NOMO-1 (cell line): ENCODE measurements around the gene FLNA.
"Not testable (repeated sequence)": the region's sequence is repeated elsewhere in the genome, so short reads cannot be mapped to it uniquely, and the experiment has no call there.

Source experiments
- DNase-seq, 2 experiments: peaks; one replicate each; lab custom pipeline; 2025; ENCODE audit not compliant: unreplicated experiment in 2 of 2; lab: John Stamatoyannopoulos, UW

FLNA gene

DNA sequence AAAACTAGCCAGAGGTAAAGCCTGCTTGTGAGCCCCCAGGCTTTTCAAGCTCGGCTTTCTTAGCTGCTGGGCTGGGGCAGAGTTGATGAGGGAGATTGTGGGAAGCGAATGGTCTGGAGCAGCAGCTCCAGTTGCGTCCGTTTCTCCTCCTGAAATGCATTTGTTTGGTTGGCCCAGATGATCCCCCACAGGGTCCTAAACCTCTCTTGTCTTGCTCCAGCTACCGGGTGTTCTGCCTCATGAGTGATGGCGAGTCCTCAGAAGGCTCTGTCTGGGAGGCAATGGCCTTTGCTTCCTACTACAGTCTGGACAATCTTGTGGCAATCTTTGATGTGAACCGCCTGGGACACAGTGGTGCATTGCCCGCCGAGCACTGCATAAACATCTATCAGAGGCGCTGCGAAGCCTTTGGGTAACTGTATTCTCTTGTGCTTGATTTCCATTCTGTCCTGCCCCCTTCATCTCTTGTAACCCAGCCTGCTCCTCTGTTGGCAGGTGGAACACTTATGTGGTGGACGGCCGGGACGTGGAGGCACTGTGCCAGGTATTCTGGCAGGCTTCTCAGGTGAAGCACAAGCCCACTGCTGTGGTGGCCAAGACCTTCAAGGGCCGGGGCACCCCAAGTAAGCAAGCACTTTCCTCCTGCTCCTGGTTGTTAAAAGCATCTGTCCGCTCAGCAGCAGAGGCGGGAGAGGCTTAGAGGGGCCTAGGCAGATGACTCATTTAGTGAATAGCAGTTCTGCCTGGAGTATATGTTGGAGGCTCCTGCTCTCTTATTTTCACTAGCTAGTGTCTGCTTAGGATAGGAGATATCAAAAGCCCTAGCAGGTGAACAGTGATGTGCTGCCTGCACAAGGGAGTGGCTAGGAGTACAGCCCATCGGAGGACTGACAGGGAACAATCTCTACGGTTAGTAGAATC lies 63.6 kb downstream of the FLNA start:
- no peak for DNase-seq

GRCh38 chrX:154309041-154309775 lies 65.2 kb downstream of the FLNA start:
- DNase-seq, result no peak

GRCh38 chrX:154308108-154308946 lies 66.1 kb downstream of the FLNA start:
- peak; percentile 25 to 40 for DNase-seq

DNA sequence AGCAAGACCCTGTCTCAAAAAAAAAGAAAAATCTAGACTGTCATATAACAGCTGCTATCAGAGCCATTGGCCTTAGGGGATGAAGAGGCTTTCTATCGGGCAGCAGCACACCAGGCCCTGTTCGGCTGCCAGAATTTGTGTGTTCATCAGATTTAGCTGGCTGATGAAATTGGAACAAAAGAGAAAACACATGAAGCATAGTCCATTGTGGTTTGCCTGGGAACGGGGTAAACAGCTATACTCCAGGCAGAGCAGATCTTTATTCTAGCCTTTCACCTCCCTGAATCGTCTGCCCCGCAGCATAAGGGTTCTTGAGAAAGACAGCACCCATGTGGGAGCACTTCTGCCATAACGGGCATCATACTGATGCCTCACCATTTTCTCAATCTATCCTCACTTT lies 67.2 kb downstream of the FLNA start:
- DNase-seq, result no peak

DNA sequence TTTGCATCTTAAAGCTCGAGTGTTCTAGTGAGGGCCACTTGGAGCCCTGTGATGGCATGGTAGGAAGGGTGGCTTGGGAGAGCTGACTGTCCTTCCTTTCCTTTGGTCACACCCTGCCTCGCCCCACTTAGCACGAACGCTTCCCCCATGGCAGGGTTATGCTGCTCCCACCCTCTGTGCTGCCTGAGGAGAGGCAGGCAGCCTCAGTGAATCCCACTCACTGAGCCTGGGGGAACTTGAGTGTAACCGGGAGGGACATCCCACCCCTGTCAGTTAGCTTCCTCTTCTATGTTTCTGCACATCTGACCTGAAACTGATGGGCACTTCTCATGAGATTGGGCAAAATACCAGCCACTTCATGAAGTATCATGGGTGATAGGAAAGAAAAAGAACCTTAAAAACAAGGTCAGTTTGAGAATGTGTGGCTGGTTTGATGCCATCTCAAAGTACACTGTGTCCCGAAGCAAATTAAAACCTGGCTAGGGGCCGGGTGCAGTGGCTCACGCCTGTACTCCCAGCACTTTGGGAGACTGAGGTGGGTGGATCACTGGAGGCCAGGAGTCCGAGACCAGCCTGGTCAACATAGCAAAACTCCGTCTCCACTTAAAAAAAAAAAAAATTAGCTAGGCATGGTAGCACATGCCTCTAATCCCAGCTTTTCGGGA lies 68.8 kb downstream of the FLNA start:
- peak in 1 of 2 experiments; percentile 41 for DNase-seq

DNA sequence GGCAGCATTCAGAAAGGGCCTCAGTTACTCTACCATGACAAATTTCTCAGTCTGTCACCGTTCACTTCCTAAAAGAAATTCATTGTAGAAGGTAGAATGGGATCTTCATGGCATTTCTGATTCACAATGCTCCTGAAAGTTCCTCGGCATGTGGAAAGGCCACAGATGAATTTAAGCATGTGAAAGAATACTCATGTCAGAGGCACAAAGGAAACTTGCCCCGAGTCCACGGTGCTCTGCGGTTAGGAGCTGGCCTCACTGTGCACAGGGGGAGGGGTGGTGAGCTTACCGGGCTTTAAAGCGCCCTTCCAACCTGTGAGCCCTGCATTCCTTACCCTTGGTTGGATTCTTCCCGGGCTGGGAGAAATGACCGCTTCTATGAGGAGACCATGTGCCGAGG lies 69.6 kb downstream of the FLNA start:
- peak in 1 of 2 experiments; percentile 26 for DNase-seq

DNA sequence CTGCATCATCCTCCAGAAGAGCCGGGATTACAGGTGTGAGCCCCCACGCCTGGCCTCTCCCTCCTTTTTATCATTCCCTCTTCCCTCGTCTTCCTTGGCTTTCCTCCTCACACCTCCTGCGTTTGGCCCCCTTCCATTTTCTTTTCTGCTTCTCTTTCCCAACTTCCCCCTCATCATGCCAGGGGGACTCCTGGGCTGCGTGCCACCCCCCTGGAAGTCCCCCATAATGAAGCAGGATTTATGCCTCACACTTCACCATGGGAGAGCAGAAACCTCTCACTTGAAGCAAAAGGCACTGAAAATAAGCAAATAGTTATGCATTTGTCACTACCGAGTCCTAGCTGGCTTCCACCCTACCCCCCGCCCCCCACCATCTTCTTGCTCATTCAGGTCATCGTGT lies 71.0 kb downstream of the FLNA start:
- DNase-seq, result no peak

DNA sequence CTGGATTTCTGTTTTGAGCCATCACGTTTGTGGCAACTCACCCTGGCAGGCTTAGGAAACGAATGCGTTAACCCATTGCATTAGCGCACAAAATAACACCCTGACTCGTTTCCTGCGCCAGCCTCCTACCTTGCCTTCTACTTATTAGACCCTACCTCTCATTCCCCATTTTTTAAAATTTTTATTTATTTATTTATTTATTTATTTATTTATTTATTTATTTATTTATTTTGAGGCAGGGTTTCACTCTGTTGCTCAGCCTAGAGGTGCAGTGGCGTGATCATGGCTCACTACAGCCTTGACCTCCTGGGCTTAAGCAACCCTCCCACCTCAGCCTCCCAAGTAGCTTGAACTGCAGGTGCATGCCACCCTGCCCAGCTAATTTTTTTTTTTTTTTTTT lies 71.4 kb downstream of the FLNA start:
- not testable (repeated sequence) for DNase-seq

DNA sequence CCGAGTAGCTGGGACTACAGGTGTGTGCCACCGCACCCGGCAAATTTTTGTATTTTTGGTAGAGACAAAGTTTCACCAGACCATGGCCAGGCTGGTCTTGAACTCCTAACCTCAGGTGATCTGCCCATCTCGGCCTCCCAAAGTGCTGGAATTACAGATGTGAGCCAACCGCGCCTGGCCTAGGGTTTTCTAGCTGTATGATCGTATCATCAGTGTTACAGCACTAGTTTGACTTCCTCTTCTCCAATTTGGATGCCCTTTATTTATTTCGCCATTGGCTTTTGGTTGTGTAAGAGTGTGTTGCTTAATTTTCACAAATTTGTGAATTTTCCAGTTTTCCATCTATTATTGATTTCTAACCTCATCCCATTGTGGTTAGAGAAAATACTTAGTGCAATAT lies 73.6 kb downstream of the FLNA start:
- DNase-seq, result peak; percentile 65 to 74
